Trophoblast cell (in vitro differentiated cells and primary cell): ENCODE data around the gene COX5A.

Source experiments
- DNase-seq, 2 donors: peaks; one replicate each; pipeline ENCODE4 v3.0.0-alpha.2; 2016
- H2AFZ ChIP-seq: 2 replicates; pipeline ENCODE4 v1.6.1; 2013; ENCODE audit warnings: low read length, moderate library complexity, mild to moderate bottlenecking; ENCODE audit not compliant: insufficient read depth, poor library complexity
- H2AK5ac ChIP-seq: 2 replicates; pipeline ENCODE4 v1.6.1; 2013; ENCODE audit warnings: mild to moderate bottlenecking, low read length
- H2BK120ac ChIP-seq: 2 replicates; pipeline ENCODE4 v1.6.1; 2013; ENCODE audit warnings: low read length, mild to moderate bottlenecking, moderate library complexity; ENCODE audit not compliant: insufficient read depth, poor library complexity
- H2BK12ac ChIP-seq: 2 replicates; pipeline ENCODE4 v1.6.1; 2013; ENCODE audit warnings: mild to moderate bottlenecking, low read length, moderate library complexity
- H2BK5ac ChIP-seq: 2 replicates; pipeline ENCODE4 v1.6.1; 2013; ENCODE audit warnings: low read length, low read depth, moderate library complexity, mild to moderate bottlenecking; ENCODE audit not compliant: poor library complexity
- H3K14ac ChIP-seq: 2 replicates; pipeline ENCODE4 v1.6.1; 2013; ENCODE audit warnings: mild to moderate bottlenecking, low read length
- H3K18ac ChIP-seq: 2 replicates; pipeline ENCODE4 v1.6.1; 2013; ENCODE audit warnings: mild to moderate bottlenecking, low read length
- H3K23ac ChIP-seq: 2 replicates; pipeline ENCODE4 v1.6.1; 2013; ENCODE audit warnings: low read length
- H3K27ac ChIP-seq: 2 replicates; pipeline ENCODE4 v1.5.1; 2013; ENCODE audit warnings: low read depth, mild to moderate bottlenecking, inconsistent platforms, low read length, moderate library complexity
- H3K27me3 ChIP-seq: 2 replicates; pipeline ENCODE4 v1.6.1; 2013; ENCODE audit warnings: inconsistent platforms, mild to moderate bottlenecking, low read length, moderate library complexity; ENCODE audit not compliant: insufficient read depth
- H3K36me3 ChIP-seq, 2 experiments: 1 replicate in 1 of 2; 2 replicates in 1 of 2; pipeline ENCODE4 v1.6.1; 2013; ENCODE audit warnings: low read length in 2 of 2, mild to moderate bottlenecking in 2 of 2, moderate library complexity in 1 of 2; ENCODE audit not compliant: insufficient read depth in 2 of 2, control insufficient read depth in 1 of 2
- H3K4ac ChIP-seq: 2 replicates; pipeline ENCODE4 v1.6.1; 2013; ENCODE audit warnings: low read depth, mild to moderate bottlenecking, low read length, moderate library complexity
- H3K4me1 ChIP-seq, 2 experiments: 1 replicate in 1 of 2; 2 replicates in 1 of 2; pipeline ENCODE4 v1.6.1; 2013; ENCODE audit warnings: low read length in 2 of 2, mild to moderate bottlenecking in 2 of 2, moderate library complexity in 1 of 2; ENCODE audit not compliant: insufficient read depth in 2 of 2, control insufficient read depth in 1 of 2
- H3K4me2 ChIP-seq: 2 replicates; pipeline ENCODE4 v1.6.1; 2013; ENCODE audit warnings: inconsistent platforms, mild to moderate bottlenecking, low read length, moderate library complexity
- H3K4me3 ChIP-seq: 2 replicates; pipeline ENCODE4 v1.5.1; 2013; ENCODE audit warnings: mild to moderate bottlenecking, low read depth, low read length, inconsistent platforms
- H3K79me1 ChIP-seq: one replicate; pipeline ENCODE4 v1.6.1; 2013; ENCODE audit warnings: low read length
- H3K79me2 ChIP-seq: 2 replicates; pipeline ENCODE4 v1.6.1; 2013; ENCODE audit warnings: low read length, mild to moderate bottlenecking; ENCODE audit not compliant: control insufficient read depth, insufficient read depth, poor library complexity
- H3K9ac ChIP-seq: 2 replicates; pipeline ENCODE4 v1.6.1; 2013; ENCODE audit warnings: mild to moderate bottlenecking, low read length
- H3K9me3 ChIP-seq: 2 replicates; pipeline ENCODE4 v1.6.1; 2013; ENCODE audit warnings: low read depth, mild to moderate bottlenecking, control low read depth, inconsistent platforms, low read length; ENCODE audit not compliant: insufficient read depth
- H4K12ac ChIP-seq: 2 replicates; pipeline ENCODE4 v1.6.1; 2013; ENCODE audit warnings: low read depth, mild to moderate bottlenecking, low read length, moderate library complexity
- H4K8ac ChIP-seq: 2 replicates; pipeline ENCODE4 v1.6.1; 2013; ENCODE audit warnings: low read depth, mild to moderate bottlenecking, low read length, moderate library complexity
- H4K91ac ChIP-seq: one replicate; pipeline ENCODE4 v1.6.1; 2013; ENCODE audit warnings: low read depth, mild to moderate bottlenecking, low read length, moderate library complexity
- WGBS: extraction: QIAGEN DNeasy Blood & Tissue Kit; methylation state at CpG from one replicate; pipeline ENCODE4 v1.1.7; 2013; ENCODE audit warnings: missing lambda C conversion rate; ENCODE audit not compliant: insufficient read length, insufficient coverage; ENCODE audit errors: extremely low coverage; 5-methylcytosine and 5-hydroxymethylcytosine counted together

COX5A gene

GRCh38 chr15:74928771-74929198 is 9.1 kb downstream of the COX5A start:
- Histone ChIP-seq H2BK5ac (no peak overlapping the region), H2AFZ (no peak overlapping the region), H3K27me3 (no peaks in the 10 kb centered on the region), H3K4me1 (no peaks in the 10 kb centered on the region), H4K12ac (no peak overlapping the region), H3K27ac (no peak overlapping the region), H3K36me3 (peaks cover 24% of the 10 kb centered on the region in 2 experiments), H3K4me2 (no peak overlapping the region), H2AK5ac (no peak overlapping the region), H4K91ac (no peak overlapping the region), H3K9ac (no peak overlapping the region), H3K79me1 (no peaks in the 10 kb centered on the region), H3K18ac (no peak overlapping the region), H3K14ac (no peak overlapping the region), H2BK120ac (no peak overlapping the region), H3K79me2 (no peaks in the 10 kb centered on the region), H3K9me3 (no peaks in the 10 kb centered on the region), H2BK12ac (no peak overlapping the region), H4K8ac (no peak overlapping the region), H3K4ac (no peak overlapping the region), H3K23ac (no peak overlapping the region), H3K4me3 (no peak overlapping the region)
- no peak for DNase-seq
- no CpG with 5 or more reads among the region's 5 CpGs for WGBS

GRCh38 chr15:74924525-74924924 is 13.3 kb downstream of the COX5A start:
- H3K4me2 ChIP-seq = no peak overlapping the region
- no peak overlapping the region for H3K4ac ChIP-seq
- no peak overlapping the region for H4K91ac ChIP-seq
- H3K4me3 ChIP-seq = no peak overlapping the region
- H4K12ac ChIP-seq = no peak overlapping the region
- DNase-seq = no peak
- no peak overlapping the region for H3K23ac ChIP-seq
- H2BK5ac ChIP-seq = no peak overlapping the region
- H3K14ac ChIP-seq = no peak overlapping the region
- no peak overlapping the region for H2AK5ac ChIP-seq
- no peaks in the 10 kb centered on the region for H3K9me3 ChIP-seq
- H3K27ac ChIP-seq = no peak overlapping the region
- H3K36me3 ChIP-seq = peaks cover 34 to 37% of the 10 kb centered on the region in 2 experiments
- no peak overlapping the region for H2AFZ ChIP-seq
- H3K27me3 ChIP-seq = no peaks in the 10 kb centered on the region
- no CpG with 5 or more reads among the region's 3 CpGs for whole genome bisulfite sequencing
- H2BK12ac ChIP-seq = no peak overlapping the region
- H3K4me1 ChIP-seq = no peaks in the 10 kb centered on the region
- H3K79me2 ChIP-seq = no peaks in the 10 kb centered on the region
- H2BK120ac ChIP-seq = no peak overlapping the region
- H3K9ac ChIP-seq = no peak overlapping the region
- H4K8ac ChIP-seq = no peak overlapping the region
- no peaks in the 10 kb centered on the region for H3K79me1 ChIP-seq
- no peak overlapping the region for H3K18ac ChIP-seq

DNA sequence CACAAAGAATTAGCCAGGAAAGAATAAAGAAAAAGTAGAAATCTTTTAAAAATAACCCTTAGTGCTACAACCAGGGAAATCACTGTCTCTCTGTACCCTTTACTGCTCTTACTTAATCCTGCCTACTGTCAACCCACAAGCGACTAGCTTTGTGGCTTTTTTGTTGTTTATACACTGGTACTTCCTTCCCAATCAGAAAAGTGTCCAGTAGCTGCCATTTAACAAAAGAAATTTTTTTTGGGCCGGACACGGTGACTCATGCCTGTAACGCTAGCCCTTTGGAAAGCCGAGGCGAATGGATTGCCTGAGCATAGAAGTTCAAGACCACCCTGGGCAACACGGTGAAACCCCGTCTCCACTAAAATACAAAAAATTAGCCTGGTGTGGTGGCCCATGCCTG is 17.4 kb downstream of the COX5A start:
- Histone ChIP-seq H3K36me3 (peaks cover 48% of the 10 kb centered on the region in 2 experiments), H3K9me3 (no peaks in the 10 kb centered on the region), H3K4me3 (no peak overlapping the region), H3K9ac (no peak overlapping the region), H3K4me2 (no peak overlapping the region), H3K27me3 (no peaks in the 10 kb centered on the region), H4K91ac (no peak overlapping the region), H2BK12ac (no peak overlapping the region), H3K79me2 (no peaks in the 10 kb centered on the region), H3K14ac (no peak overlapping the region), H3K18ac (no peak overlapping the region), H2AFZ (no peak overlapping the region), H4K8ac (no peak overlapping the region), H3K27ac (no peak overlapping the region), H3K23ac (no peak overlapping the region), H2BK5ac (no peak overlapping the region), H4K12ac (no peak overlapping the region), H2AK5ac (no peak overlapping the region), H3K4ac (no peak overlapping the region), H3K4me1 (no peaks in the 10 kb centered on the region), H2BK120ac (no peak overlapping the region), H3K79me1 (no peaks in the 10 kb centered on the region)
- no peak for DNase-seq
- no CpG with 5 or more reads among the region's 8 CpGs for WGBS

- no peak overlapping the region for H2AFZ ChIP-seq
- no peaks in the 10 kb centered on the region for H3K27me3 ChIP-seq
Measured at GRCh38 chr15:74917676-74918075, 20.2 kb downstream of the COX5A start.

More at GRCh38 chr15:74917676-74918075, 20.2 kb downstream of the COX5A start:
- H3K79me1 ChIP-seq = no peaks in the 10 kb centered on the region
- no peaks in the 10 kb centered on the region for H3K79me2 ChIP-seq
- H2BK12ac ChIP-seq = no peak overlapping the region
- H3K27ac ChIP-seq = no peak overlapping the region
- no peak overlapping the region for H3K4me2 ChIP-seq
- peaks cover 45 to 49% of the 10 kb centered on the region in 2 experiments for H3K36me3 ChIP-seq
- no peak overlapping the region for H2AK5ac ChIP-seq
- H4K91ac ChIP-seq = no peak overlapping the region
- no CpG with 5 or more reads among the region's 6 CpGs for WGBS
- no peak overlapping the region for H3K4me3 ChIP-seq
- H3K23ac ChIP-seq = no peak overlapping the region
- H4K12ac ChIP-seq = no peak overlapping the region
- H3K9me3 ChIP-seq = no peaks in the 10 kb centered on the region
- H2BK120ac ChIP-seq = no peak overlapping the region
- no peak overlapping the region for H3K4ac ChIP-seq
- H3K9ac ChIP-seq = no peak overlapping the region
- H4K8ac ChIP-seq = no peak overlapping the region
- no peak overlapping the region for H3K14ac ChIP-seq
- DNase-seq = no peak
- H3K4me1 ChIP-seq = no peaks in the 10 kb centered on the region
- H2BK5ac ChIP-seq = no peak overlapping the region
- H3K18ac ChIP-seq = no peak overlapping the region
